CD4-positive, alpha-beta T cell treated with Interleukin-17A for 1 hour (primary cell): ENCODE results near the gene RASL11B.

Experiments used
- DNase-seq: peaks from one replicate; pipeline ENCODE4 v3.0.0-alpha.2; 2020

Gene RASL11B

GRCh38 chr4:52876069-52876468 is 14.0 kb downstream of the RASL11B start:
- DNase-seq: no peak

GRCh38 chr4:52877036-52877435 is 14.9 kb downstream of the RASL11B start:
- DNase-seq: no peak

- no peak for DNase-seq
Measured at GRCh38 chr4:52877694-52878093, 15.6 kb downstream of the RASL11B start.

- no peak for DNase-seq
Measured at GRCh38 chr4:52879471-52879870, 17.4 kb downstream of the RASL11B start.

GRCh38 chr4:52880994-52881393 is 18.9 kb downstream of the RASL11B start:
- DNase-seq: no peak

GRCh38 chr4:52883183-52883621 is 21.1 kb downstream of the RASL11B start:
- DNase-seq: no peak

GRCh38 chr4:52883707-52884669 is 21.9 kb downstream of the RASL11B start:
- DNase-seq: no peak

- no peak for DNase-seq
Measured at GRCh38 chr4:52884994-52885393, 22.9 kb downstream of the RASL11B start.

GRCh38 chr4:52889354-52889753 is 27.2 kb downstream of the RASL11B start:
- no peak for DNase-seq

GRCh38 chr4:52889778-52890520 is 27.8 kb downstream of the RASL11B start:
- no peak for DNase-seq

GRCh38 chr4:52890521-52890791 is 28.3 kb downstream of the RASL11B start:
- no peak for DNase-seq

- DNase-seq: no peak
Measured at GRCh38 chr4:52891743-52892142, 29.6 kb downstream of the RASL11B start.

GRCh38 chr4:52892880-52893279 is 30.8 kb downstream of the RASL11B start:
- no peak for DNase-seq

GRCh38 chr4:52894443-52894842 is 32.3 kb downstream of the RASL11B start:
- no peak for DNase-seq

GRCh38 chr4:52903273-52903672 is 41.2 kb downstream of the RASL11B start:
- DNase-seq: no peak

GRCh38 chr4:52904421-52904820 is 42.3 kb downstream of the RASL11B start:
- DNase-seq: no peak

GRCh38 chr4:52907510-52907909 is 45.4 kb downstream of the RASL11B start:
- DNase-seq: no peak

GRCh38 chr4:52910115-52910514 is 48.0 kb downstream of the RASL11B start:
- no peak for DNase-seq

- DNase-seq: peak; percentile 57
Measured at GRCh38 chr4:52911684-52912294, 49.7 kb downstream of the RASL11B start.

- no peak for DNase-seq
Measured at GRCh38 chr4:52912608-52913007, 50.5 kb downstream of the RASL11B start.

GRCh38 chr4:52914051-52914605 is 52.0 kb downstream of the RASL11B start:
- no peak for DNase-seq

GRCh38 chr4:52915191-52915590 is 53.1 kb downstream of the RASL11B start:
- DNase-seq: no peak

GRCh38 chr4:52915730-52916300 is 53.7 kb downstream of the RASL11B start:
- no peak for DNase-seq
